T-helper 1 cell treated with Interleukin-12 subunit alpha and Interleukin-12 subunit beta and Interleukin-4 antibody, amounts not matched to agents 30 μg/mL and 1 μg/mL, for 36 hours (primary cell): ENCODE results near the gene BANK1.

Source experiments
- H3K27ac Mint-ChIP-seq: one replicate; pipeline ENCODE4 v1.8.0; 2021; ENCODE audit warnings: mild to moderate bottlenecking, mixed read lengths
- H3K27me3 Mint-ChIP-seq: one replicate; pipeline ENCODE4 v1.8.0; 2021; ENCODE audit warnings: low read depth, mixed read lengths
- H3K36me3 Mint-ChIP-seq: one replicate; pipeline ENCODE4 v1.8.0; 2021; ENCODE audit warnings: low read depth, mixed read lengths
- H3K4me1 Mint-ChIP-seq: one replicate; pipeline ENCODE4 v1.8.0; 2021; ENCODE audit warnings: low read depth, mixed read lengths
- H3K4me3 Mint-ChIP-seq: one replicate; pipeline ENCODE4 v1.8.0; 2021; ENCODE audit warnings: mild to moderate bottlenecking, moderate library complexity, mixed read lengths
- H3K9me3 Mint-ChIP-seq: one replicate; pipeline ENCODE4 v1.8.0; 2021; ENCODE audit warnings: mixed read lengths

Gene BANK1

DNA sequence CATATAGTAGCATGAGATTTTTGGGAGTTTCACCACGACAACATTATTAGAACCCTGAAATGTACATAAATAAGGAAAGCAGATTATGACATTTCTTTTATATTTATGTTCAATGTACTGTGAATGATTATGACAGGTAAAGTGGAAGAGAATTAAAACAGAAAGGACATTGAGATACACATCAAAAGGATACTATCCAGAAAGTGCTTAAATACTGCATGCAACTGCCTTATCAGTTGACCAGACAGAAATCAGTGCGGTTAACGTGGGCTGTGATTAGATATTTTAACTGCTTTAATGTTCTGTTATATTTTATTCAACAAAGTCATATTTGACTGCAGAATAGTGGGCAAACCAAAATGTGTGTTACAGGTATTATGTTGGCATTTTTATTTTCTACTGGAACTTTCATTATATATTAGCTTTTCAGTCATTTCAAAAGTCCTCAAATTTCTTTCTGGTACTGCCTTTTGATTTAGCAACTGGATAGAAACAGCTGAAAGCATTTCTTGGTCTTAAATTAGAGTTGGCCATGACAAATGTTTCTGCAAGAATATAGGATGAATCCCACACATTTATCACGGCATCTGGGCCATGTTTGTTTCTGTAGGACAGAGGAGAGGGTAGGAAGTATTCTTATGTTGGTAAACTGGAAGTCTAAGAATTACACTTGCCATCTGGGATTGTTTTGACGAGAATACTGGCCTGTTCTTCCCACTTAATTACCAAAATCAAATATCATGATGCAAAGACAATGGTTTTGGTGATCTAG lies 299.5 kb downstream of the BANK1 start:
- no peak overlapping the region for H3K27ac Mint-ChIP-seq

DNA sequence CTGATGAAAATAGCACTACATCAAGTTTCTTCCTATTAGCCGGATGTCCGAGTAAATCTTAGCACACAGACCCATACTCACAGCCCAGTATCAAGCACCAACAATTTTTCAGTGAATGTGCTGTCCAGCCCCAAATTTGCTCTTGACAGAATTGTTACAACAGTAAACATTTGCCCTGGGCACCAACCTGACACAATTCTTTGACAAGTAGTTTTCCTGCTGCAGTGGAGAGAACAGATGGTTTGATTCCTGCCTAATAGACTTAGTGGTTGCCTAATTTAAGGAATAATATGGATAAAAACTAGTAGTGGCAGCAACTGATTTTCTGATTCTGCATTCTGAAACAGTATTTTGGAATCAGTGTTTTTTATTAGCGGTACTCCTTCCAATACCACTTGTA lies 301.1 kb downstream of the BANK1 start:
- no peaks in the 10 kb centered on the region for H3K27me3 Mint-ChIP-seq
- H3K27ac Mint-ChIP-seq = no peak overlapping the region
- no peak overlapping the region for H3K4me3 Mint-ChIP-seq
- H3K36me3 Mint-ChIP-seq = no peaks in the 10 kb centered on the region
- H3K4me1 Mint-ChIP-seq = no peaks in the 10 kb centered on the region
- H3K9me3 Mint-ChIP-seq = no peaks in the 10 kb centered on the region

More for the DNA sequence above, 299.5 kb downstream of the BANK1 start:
- Mint-ChIP-seq H3K4me1 (no peaks in the 10 kb centered on the region), H3K36me3 (no peaks in the 10 kb centered on the region), H3K27me3 (no peaks in the 10 kb centered on the region), H3K4me3 (no peak overlapping the region), H3K9me3 (no peaks in the 10 kb centered on the region)

DNA sequence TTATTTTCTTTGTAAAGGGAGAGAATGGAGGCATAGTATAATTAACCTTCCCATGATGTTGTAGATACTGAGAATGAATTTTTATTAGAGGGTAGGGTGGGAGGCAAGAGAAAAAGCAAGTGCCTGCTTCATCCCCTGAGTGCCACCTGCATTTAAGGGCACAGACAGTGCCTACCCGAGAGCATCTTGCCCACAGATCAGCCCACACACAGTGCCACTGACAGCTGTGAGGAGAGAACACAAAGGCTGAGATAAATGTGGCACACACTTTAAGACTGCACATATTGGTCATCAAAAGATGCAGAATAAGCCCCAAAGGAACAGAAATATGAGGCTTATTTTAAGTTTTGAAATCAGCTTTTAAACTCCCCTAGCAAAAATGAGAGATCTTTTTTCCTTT lies 304.0 kb downstream of the BANK1 start:
- Mint-ChIP-seq H3K36me3 (no peaks in the 10 kb centered on the region), H3K27me3 (no peaks in the 10 kb centered on the region), H3K9me3 (no peaks in the 10 kb centered on the region), H3K4me3 (no peak overlapping the region), H3K4me1 (no peaks in the 10 kb centered on the region), H3K27ac (no peak overlapping the region)

DNA sequence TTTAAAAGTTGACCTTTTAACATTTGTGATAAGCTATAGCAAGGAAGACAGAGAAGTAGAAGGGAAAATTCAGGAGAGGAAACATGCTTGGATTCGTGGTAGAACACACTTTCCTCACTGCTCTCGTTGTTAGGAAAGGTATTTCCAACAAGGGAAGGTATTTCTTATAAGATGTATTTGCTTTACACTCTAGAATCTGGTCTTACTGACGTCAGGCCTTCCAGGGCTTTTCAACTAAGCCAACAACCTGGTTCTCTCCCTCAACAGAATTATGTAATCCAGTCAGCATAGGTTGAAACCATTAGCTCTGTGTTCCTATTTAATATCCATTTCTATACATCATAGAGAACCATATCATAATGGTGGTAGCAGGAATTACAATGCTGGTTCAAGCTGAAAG lies 312.8 kb downstream of the BANK1 start:
- Mint-ChIP-seq H3K9me3 (peaks cover 24% of the 10 kb centered on the region), H3K4me1 (no peaks in the 10 kb centered on the region)

DNA sequence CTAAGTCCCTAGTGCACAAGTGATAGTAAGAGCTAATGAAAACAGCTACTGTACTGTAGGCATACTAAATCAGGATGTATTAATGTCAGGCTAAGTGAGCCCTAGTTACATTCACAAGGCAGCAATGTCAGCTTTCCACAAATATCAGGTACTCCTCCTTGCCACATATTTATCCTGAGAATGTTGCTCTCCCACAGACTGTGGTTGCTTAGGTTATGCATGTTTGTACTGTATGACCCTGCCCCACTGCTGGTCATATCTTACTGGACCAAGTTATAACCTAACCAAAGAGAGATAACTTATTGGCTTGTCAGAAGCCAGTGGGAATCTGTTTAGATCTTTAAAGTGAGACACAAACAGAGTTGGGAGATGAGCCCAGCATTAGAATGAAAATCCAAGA lies 313.7 kb downstream of the BANK1 start:
- Mint-ChIP-seq H3K4me3 (no peak overlapping the region), H3K27me3 (no peaks in the 10 kb centered on the region), H3K9me3 (peaks cover 24% of the 10 kb centered on the region), H3K4me1 (no peaks in the 10 kb centered on the region), H3K36me3 (no peaks in the 10 kb centered on the region), H3K27ac (no peak overlapping the region)

More for the DNA sequence above, 312.8 kb downstream of the BANK1 start:
- Mint-ChIP-seq H3K4me3 (no peak overlapping the region), H3K27me3 (no peaks in the 10 kb centered on the region), H3K27ac (no peak overlapping the region), H3K36me3 (no peaks in the 10 kb centered on the region)

DNA sequence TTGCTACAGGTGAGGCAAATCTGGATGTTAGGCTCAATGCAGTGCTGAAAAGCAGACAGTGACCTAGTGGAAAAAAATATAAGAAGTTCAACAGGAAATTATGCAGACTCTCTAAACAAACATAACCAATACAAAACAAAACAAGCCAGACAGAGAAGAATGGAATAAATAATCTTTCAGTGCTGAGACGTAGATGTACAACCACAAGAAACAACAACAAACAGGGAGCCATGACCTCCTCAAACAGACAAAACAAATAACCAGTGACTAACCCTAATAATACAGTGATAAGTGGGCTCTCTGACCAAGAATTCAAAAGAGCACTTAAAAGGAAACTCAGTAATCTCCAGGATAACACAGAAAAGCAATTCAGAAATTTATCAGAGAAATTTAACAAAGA lies 315.5 kb downstream of the BANK1 start:
- H3K36me3 Mint-ChIP-seq = no peaks in the 10 kb centered on the region
- no peak overlapping the region for H3K27ac Mint-ChIP-seq
- H3K4me3 Mint-ChIP-seq = no peak overlapping the region
- no peaks in the 10 kb centered on the region for H3K27me3 Mint-ChIP-seq
- no peaks in the 10 kb centered on the region for H3K4me1 Mint-ChIP-seq
- H3K9me3 Mint-ChIP-seq = peaks cover 24% of the 10 kb centered on the region

DNA sequence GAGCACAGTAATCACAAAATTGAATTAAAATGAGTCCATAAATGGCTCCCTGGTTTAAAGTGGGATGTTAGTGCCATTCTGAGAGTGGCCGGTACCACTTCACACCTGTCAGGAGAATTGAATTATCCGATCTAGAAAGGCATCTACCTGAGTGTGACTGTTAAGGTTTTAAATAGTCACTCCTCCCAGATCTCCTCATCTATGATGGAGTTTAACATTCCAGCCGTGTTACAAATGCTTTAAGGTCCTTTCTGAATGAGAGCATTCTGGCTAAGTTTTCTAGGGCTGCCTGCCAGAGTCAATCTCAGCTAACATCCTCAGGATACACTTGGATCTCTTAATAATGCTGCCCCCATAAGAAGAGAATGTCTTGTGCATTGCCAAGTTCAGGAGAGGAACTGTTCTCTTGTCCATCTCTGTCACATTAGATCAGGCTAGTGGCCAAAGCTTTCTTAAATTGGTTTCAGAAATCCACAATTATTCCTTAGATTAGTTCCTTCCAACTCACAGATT lies 323.6 kb downstream of the BANK1 start:
- Mint-ChIP-seq H3K9me3 (no peaks in the 10 kb centered on the region), H3K4me1 (no peaks in the 10 kb centered on the region), H3K27ac (no peak overlapping the region), H3K4me3 (no peak overlapping the region), H3K36me3 (no peaks in the 10 kb centered on the region), H3K27me3 (no peaks in the 10 kb centered on the region)

DNA sequence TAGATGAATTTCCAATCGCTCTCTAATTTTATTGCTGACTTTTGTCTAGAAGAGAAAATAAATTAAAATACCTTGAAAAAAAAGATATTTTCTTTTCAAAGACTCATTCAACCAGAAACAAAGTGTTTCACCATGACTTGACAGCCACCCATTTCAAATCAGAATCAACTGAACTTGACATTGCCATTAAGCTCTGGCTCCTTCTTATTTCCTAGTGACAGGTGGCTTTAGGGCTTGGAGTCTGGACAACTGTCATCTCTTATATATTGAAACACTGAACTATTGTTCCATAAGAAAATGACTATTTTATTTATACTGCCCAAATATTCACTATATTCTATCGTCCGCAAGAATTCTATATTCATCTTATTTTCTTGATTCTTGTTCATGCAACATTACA lies 325.6 kb downstream of the BANK1 start:
- H3K4me1 Mint-ChIP-seq = no peaks in the 10 kb centered on the region

DNA sequence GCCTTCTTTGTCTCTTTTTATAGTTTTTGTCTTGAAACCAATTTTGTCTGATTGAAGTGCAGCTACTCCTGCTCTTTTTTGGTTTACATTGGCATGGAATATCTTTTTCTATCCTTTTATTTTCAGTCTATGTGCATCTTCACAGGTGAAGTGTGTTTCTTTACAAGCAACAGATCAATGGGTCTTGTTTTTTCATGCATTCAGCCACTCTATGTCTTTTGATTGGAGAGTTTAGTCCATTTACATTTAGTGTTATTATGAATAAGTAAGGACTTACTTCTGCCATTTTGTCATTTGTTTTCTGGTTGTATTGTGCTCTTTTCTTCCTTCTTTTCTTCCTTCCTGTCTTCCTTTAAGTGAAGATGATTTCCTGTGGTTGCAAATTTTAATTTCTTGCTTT lies 330.3 kb downstream of the BANK1 start:
- peaks cover 3% of the 10 kb centered on the region for H3K27me3 Mint-ChIP-seq

More for the DNA sequence above, 325.6 kb downstream of the BANK1 start:
- Mint-ChIP-seq H3K27ac (no peak overlapping the region), H3K27me3 (peaks cover 2% of the 10 kb centered on the region), H3K36me3 (no peaks in the 10 kb centered on the region), H3K9me3 (peaks cover 5% of the 10 kb centered on the region), H3K4me3 (no peak overlapping the region)

More for the DNA sequence above, 330.3 kb downstream of the BANK1 start:
- peaks cover 20% of the 10 kb centered on the region for H3K9me3 Mint-ChIP-seq
- H3K27ac Mint-ChIP-seq = no peak overlapping the region
- no peaks in the 10 kb centered on the region for H3K4me1 Mint-ChIP-seq
- no peak overlapping the region for H3K4me3 Mint-ChIP-seq
- no peaks in the 10 kb centered on the region for H3K36me3 Mint-ChIP-seq
